Osteoblast (primary cell): ENCODE data around the gene TENT4B. TPM values are rescaled to one million over a fixed set of nuclear protein-coding genes. Genes with fewer than 3 reads are reported as not detected.

ENCODE experiments used
- DNase-seq: peaks from one replicate; pipeline ENCODE4 v3.0.0; 2011; ENCODE audit warnings: low spot score, mixed read lengths; ENCODE audit not compliant: insufficient read length; ENCODE audit errors: missing footprints
- H2AFZ ChIP-seq: 2 replicates; pipeline ENCODE4 v1.6.0; 2011; ENCODE audit warnings: mild to moderate bottlenecking, low read length
- H3K27ac ChIP-seq: 2 replicates; pipeline ENCODE4 v1.5.1; 2011; ENCODE audit warnings: mild to moderate bottlenecking, low read depth, low read length, moderate library complexity
- H3K27me3 ChIP-seq: 2 replicates; pipeline ENCODE4 v1.6.0; 2012; ENCODE audit warnings: mild to moderate bottlenecking, control low read depth, inconsistent platforms, low read length, moderate library complexity; ENCODE audit not compliant: insufficient read depth
- H3K36me3 ChIP-seq: 2 replicates; pipeline ENCODE4 v1.5.1; 2011; ENCODE audit warnings: mild to moderate bottlenecking, low read length, control low read depth, moderate library complexity; ENCODE audit not compliant: insufficient read depth
- H3K4me1 ChIP-seq: 2 replicates; pipeline ENCODE4 v1.5.1; 2011; ENCODE audit warnings: mild to moderate bottlenecking, low read length, control low read depth, moderate library complexity; ENCODE audit not compliant: insufficient read depth
- H3K4me2 ChIP-seq: 2 replicates; pipeline ENCODE4 v1.6.0; 2011; ENCODE audit warnings: mild to moderate bottlenecking, low read length; ENCODE audit not compliant: insufficient read depth
- H3K4me3 ChIP-seq: fragments of 200-600 bp; sonication (generic); 3 replicates; pipeline ENCODE4 v1.5.1; 2012; ENCODE audit warnings: mild to moderate bottlenecking, low read length, inconsistent platforms; ENCODE audit not compliant: insufficient read depth
- H3K79me2 ChIP-seq: 2 replicates; pipeline ENCODE4 v1.6.0; 2012; ENCODE audit warnings: mild to moderate bottlenecking, low read length, control low read depth, inconsistent platforms; ENCODE audit not compliant: insufficient read depth
- H3K9me3 ChIP-seq: 2 replicates; pipeline ENCODE4 v1.5.1; 2011; ENCODE audit warnings: low read depth, low read length, control low read depth
- H4K20me1 ChIP-seq: 2 replicates; pipeline ENCODE4 v1.6.0; 2012; ENCODE audit warnings: mild to moderate bottlenecking, low read length, control low read depth; ENCODE audit not compliant: insufficient read depth
- CTCF ChIP-seq: IDR thresholded peaks from 2 replicates; pipeline ENCODE4 v1.5.1; 2011; ENCODE audit warnings: mild to moderate bottlenecking, low read depth, low read length, moderate library complexity; ENCODE audit errors: extremely low read depth
- total RNA-seq: library from RNA; depleted of rRNA; stranded (reverse); fragments of >200 nt; gene quantifications from 2 replicates; pipeline ENCODE4 v1.2.3, GENCODE V29; 2012

The TENT4B gene
- total RNA-seq, 1 donor = 10.1 TPM

- TF ChIP-seq CTCF = no peak
- peaks cover 28% of the 10 kb centered on the region for H3K4me1 ChIP-seq
- DNase-seq = peak; percentile 53
- peak overlapping the region; percentile 75 for H3K4me3 ChIP-seq
- H3K4me2 ChIP-seq = peak overlapping the region; percentile 91
- H3K27me3 ChIP-seq = no peaks in the 10 kb centered on the region
- peaks cover 59% of the 10 kb centered on the region for H3K79me2 ChIP-seq
- H3K36me3 ChIP-seq = no peaks in the 10 kb centered on the region
- H3K27ac ChIP-seq = peak overlapping the region; percentile 87
- H3K9me3 ChIP-seq = no peaks in the 10 kb centered on the region
- H2AFZ ChIP-seq = peak overlapping the region; percentile 81
- peaks cover 14% of the 10 kb centered on the region for H4K20me1 ChIP-seq
Measured at GRCh38 chr16:50265716-50266336, 112.7 kb downstream of the TENT4B start.

DNA sequence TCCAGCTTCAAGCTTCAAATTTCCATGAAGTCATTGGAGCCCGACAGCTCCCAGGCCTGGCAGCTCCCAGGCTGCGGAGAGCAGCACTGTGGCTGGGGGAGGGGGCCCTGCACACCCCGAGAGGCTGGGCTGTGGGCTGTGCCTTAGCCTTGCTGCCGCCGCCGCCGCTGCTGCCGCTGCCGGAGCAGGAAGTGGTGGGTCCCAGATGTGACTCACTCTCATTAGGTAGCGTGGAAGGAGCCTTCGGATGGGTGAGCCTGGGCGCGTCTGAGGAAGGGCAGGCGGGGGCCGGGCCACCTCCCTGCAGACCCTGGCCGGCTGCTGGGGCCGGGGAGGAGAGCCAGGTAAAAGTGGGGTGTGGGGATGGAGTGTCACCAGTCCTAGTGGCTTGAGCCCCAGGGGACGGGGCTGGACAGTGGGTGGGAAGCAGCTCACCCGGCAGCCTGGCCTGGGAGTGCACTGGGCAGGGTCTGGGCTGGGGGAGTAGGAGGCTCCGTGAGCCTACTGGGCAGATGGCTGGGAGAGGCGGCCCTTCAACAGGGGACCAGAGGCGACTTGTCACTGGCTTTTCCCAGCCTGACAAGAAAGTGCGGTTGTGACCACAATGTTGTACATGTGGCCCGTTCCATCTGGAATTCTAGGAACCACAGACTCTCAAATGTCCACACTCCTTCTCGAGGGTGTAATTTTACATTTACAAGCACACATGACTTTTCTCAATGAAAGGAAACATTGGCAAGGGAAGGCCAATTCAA lies 113.4 kb downstream of the TENT4B start, which contains the start of gene ADCY7:
Gene ADCY7, plus strand, starts transcription at position 215 of the 755 bp plus-strand sequence. CDS start 21,629 bp downstream, outside the sequence.
- peak within 1 kb of the TSS; percentile 81 for H2AFZ ChIP-seq
- no peaks in the 10 kb centered on the region for H3K27me3 ChIP-seq
- TF ChIP-seq CTCF = no peak
- no peaks in the 10 kb centered on the region for H3K36me3 ChIP-seq
- peaks cover 56% of the 10 kb centered on the region for H3K79me2 ChIP-seq
- H3K27ac ChIP-seq = peak within 1 kb of the TSS; percentile 87
- H3K9me3 ChIP-seq = no peaks in the 10 kb centered on the region
- peaks cover 27% of the 10 kb centered on the region for H3K4me1 ChIP-seq
- peak within 1 kb of the TSS; percentile 91 for H3K4me2 ChIP-seq
- peak; percentile 95 for DNase-seq
- peaks cover 14% of the 10 kb centered on the region for H4K20me1 ChIP-seq
- H3K4me3 ChIP-seq = peak within 1 kb of the TSS; percentile 75

- H4K20me1 ChIP-seq = peaks cover 16% of the 10 kb centered on the region
- no peak for TF ChIP-seq CTCF
- peak overlapping the region; percentile 75 for H3K4me3 ChIP-seq
- H3K36me3 ChIP-seq = no peaks in the 10 kb centered on the region
- H3K79me2 ChIP-seq = peaks cover 56% of the 10 kb centered on the region
- no peaks in the 10 kb centered on the region for H3K27me3 ChIP-seq
- H2AFZ ChIP-seq = no peak overlapping the region
- peak overlapping the region; percentile 91 for H3K4me2 ChIP-seq
- no peaks in the 10 kb centered on the region for H3K9me3 ChIP-seq
- H3K27ac ChIP-seq = peak overlapping the region; percentile 87
- DNase-seq = peak; percentile 67
- H3K4me1 ChIP-seq = peaks cover 23% of the 10 kb centered on the region
Measured at GRCh38 chr16:50267151-50267631, 114.1 kb downstream of the TENT4B start.

DNA sequence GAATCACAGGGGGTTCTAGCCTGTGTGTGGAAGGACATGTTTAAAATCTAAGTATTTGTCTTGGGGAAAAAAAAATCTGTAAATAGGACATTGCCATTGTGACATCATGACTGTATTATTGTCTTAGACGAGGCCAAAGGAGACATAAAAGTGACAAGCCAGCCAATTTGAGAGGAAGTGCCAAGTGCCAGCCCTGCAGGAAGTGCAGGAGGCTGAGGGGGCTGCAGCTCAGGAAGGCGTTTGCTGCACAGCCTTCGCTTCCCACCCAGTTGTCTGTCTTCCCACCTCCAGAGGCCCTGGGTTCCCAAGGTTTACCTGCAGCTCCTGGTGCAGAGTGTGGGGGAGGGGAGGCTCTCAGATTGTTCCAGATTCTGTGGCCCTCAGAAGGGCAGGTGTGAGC lies 114.5 kb downstream of the TENT4B start:
- peaks cover 21% of the 10 kb centered on the region for H4K20me1 ChIP-seq
- H3K4me3 ChIP-seq = no peak overlapping the region
- H3K27me3 ChIP-seq = no peaks in the 10 kb centered on the region
- H3K4me1 ChIP-seq = peaks cover 23% of the 10 kb centered on the region
- no peaks in the 10 kb centered on the region for H3K9me3 ChIP-seq
- no peaks in the 10 kb centered on the region for H3K36me3 ChIP-seq
- no peak for TF ChIP-seq CTCF
- DNase-seq = peak; percentile 58
- peaks cover 59% of the 10 kb centered on the region for H3K79me2 ChIP-seq
- H3K4me2 ChIP-seq = peak overlapping the region; percentile 91
- no peak overlapping the region for H2AFZ ChIP-seq
- peak overlapping the region; percentile 87 for H3K27ac ChIP-seq
